Spleen (tissue), 7 donors: ENCODE data around the gene IZUMO4.

ENCODE experiments used
- CTCF ChIP-seq, 11 experiments: fragments of 200-600 bp in 7 of 11; fragments of 450-650 bp in 4 of 11; sonication (generic) in 4 of 11; IDR thresholded peaks in 8 of 11; conservative IDR thresholded peaks in 3 of 11; 1 replicate in 7 of 11; 2 replicates in 4 of 11; pipeline versions ENCODE4 v1.4.0 to v1.8.0; 2016 to 2021; ENCODE audit warnings: antibody characterized with exemption in 11 of 11, inconsistent platforms in 4 of 11, mild to moderate bottlenecking in 1 of 11
- POLR2A ChIP-seq, 3 donors: fragments of 450-650 bp; IDR thresholded peaks; one replicate each; pipeline ENCODE4 v1.5.1; 2017; ENCODE audit warnings: antibody characterized with exemption in 3 of 3, mild to moderate bottlenecking in 1 of 3
- donor health status: DM: no; HTN: no; CAD: no; lungs with moderate emphysema.
- donor health status: DM: no; HTN: no; CAD: no.
- donor health status: DM: no; HTN: no; CAD: no.

- TF ChIP-seq CTCF (IDR thresholded peaks at IDR 0.05 in 8 of 11, conservative IDR thresholded peaks at IDR 0.05 in 3 of 11) = peak in 1 of 11 experiments; percentile 16
- no peak for TF ChIP-seq POLR2A (IDR thresholded peaks at IDR 0.05)
Measured at GRCh38 chr19:2055931-2056836, 40.5 kb upstream of the IZUMO4 start.
